HAP-1 (cell line): Measurements from ENCODE around the gene CACUL1.
A peak's percentile ranks its signal among the peaks of the same experiment; 100 is the strongest.
"Not testable (repeated sequence)": the region's sequence is repeated elsewhere in the genome, so short reads cannot be mapped to it uniquely, and the experiment has no call there.

Experiments used
- DNase-seq, 2 experiments: peaks; one replicate each; pipeline ENCODE4 v3.0.0-alpha.2; 2016 to 2020; ENCODE audit warnings: low spot score in 2 of 2
- H3K27me3 ChIP-seq: fragments of 250-450 bp; sonication (Bioruptor Pico); 2 replicates; pipeline ENCODE4 v1.5.1; 2020; ENCODE audit warnings: low read depth, mild to moderate bottlenecking, moderate library complexity
- H3K36me3 ChIP-seq: fragments of 250-450 bp; sonication (Bioruptor Pico); replicated peaks from 2 replicates; pipeline ENCODE4 v1.5.1; 2020; ENCODE audit warnings: mild to moderate bottlenecking
- H3K4me1 ChIP-seq: fragments of 250-450 bp; sonication (Bioruptor Pico); 2 replicates; pipeline ENCODE4 v1.5.1; 2020; ENCODE audit warnings: mild to moderate bottlenecking
- H3K4me3 ChIP-seq: fragments of 250-450 bp; sonication (Bioruptor Pico); 2 replicates; pipeline ENCODE4 v1.5.1; 2020; ENCODE audit warnings: mild to moderate bottlenecking, moderate library complexity
- H3K9me3 ChIP-seq: fragments of 250-450 bp; sonication (Bioruptor Pico); 2 replicates; pipeline ENCODE4 v1.5.1; 2020; ENCODE audit warnings: mild to moderate bottlenecking, moderate library complexity
- in situ Hi-C: fragments of 300-500 bp; cut with MboI; formaldehyde crosslinking; loops from 3 replicates; pipeline ENCODE4 v1.14.3; 2020; ENCODE audit warnings: low sequenced_read_pairs, inconsistent platforms, mixed read lengths

The CACUL1 gene

GRCh38 chr10:118645294-118645693, 109.5 kb downstream of the CACUL1 start:
- H3K27me3 ChIP-seq, H3K36me3 ChIP-seq, H3K4me3 ChIP-seq, in situ Hi-C loops, H3K9me3 ChIP-seq, H3K4me1 ChIP-seq, DNase-seq: not testable (repeated sequence)

- in situ Hi-C loops = no loop called here
- Histone ChIP-seq H3K36me3 (no peaks in the 10 kb centered on the region), H3K9me3 (no peaks in the 10 kb centered on the region)
Measured at GRCh38 chr10:118642228-118642627, 112.5 kb downstream of the CACUL1 start.

GRCh38 chr10:118638680-118639079, 116.1 kb downstream of the CACUL1 start:
- Histone ChIP-seq H3K4me1 (no peaks in the 10 kb centered on the region), H3K36me3 (no peaks in the 10 kb centered on the region), H3K4me3 (no peak overlapping the region), H3K27me3 (no peaks in the 10 kb centered on the region; the same call in 1 of the 2 replicates), H3K9me3 (no peaks in the 10 kb centered on the region)
- in situ Hi-C loops = no loop called here
- DNase-seq = no peak

More at GRCh38 chr10:118642228-118642627, 112.5 kb downstream of the CACUL1 start:
- no peaks in the 10 kb centered on the region for H3K4me1 ChIP-seq
- H3K27me3 ChIP-seq = no peaks in the 10 kb centered on the region; the same call in 1 of the 2 replicates
- no peak overlapping the region for H3K4me3 ChIP-seq
- DNase-seq = no peak

GRCh38 chr10:118635674-118636402, 118.9 kb downstream of the CACUL1 start:
- H3K27me3 ChIP-seq = no peaks in the 10 kb centered on the region; the same call in 1 of the 2 replicates
- in situ Hi-C loops = no loop called here

GRCh38 chr10:118633786-118634185, 121.0 kb downstream of the CACUL1 start:
- no peaks in the 10 kb centered on the region for H3K4me1 ChIP-seq
- no peak for DNase-seq
- no peaks in the 10 kb centered on the region for H3K36me3 ChIP-seq
- H3K4me3 ChIP-seq = no peak overlapping the region
- no peaks in the 10 kb centered on the region for H3K9me3 ChIP-seq
- no peaks in the 10 kb centered on the region for H3K27me3 ChIP-seq
- in situ Hi-C loops = no loop called here

More at GRCh38 chr10:118635674-118636402, 118.9 kb downstream of the CACUL1 start:
- DNase-seq = no peak
- Histone ChIP-seq H3K36me3 (no peaks in the 10 kb centered on the region), H3K9me3 (no peaks in the 10 kb centered on the region), H3K4me1 (no peaks in the 10 kb centered on the region), H3K4me3 (no peak overlapping the region)

GRCh38 chr10:118629211-118629610, 125.6 kb downstream of the CACUL1 start:
- Histone ChIP-seq H3K9me3 (no peaks in the 10 kb centered on the region), H3K27me3 (peaks cover 3% of the 10 kb centered on the region; the same call in 1 of the 2 replicates), H3K4me3 (no peak overlapping the region), H3K36me3 (no peaks in the 10 kb centered on the region), H3K4me1 (no peaks in the 10 kb centered on the region)
- no peak for DNase-seq
- in situ Hi-C loops = no loop called here

- H3K9me3 ChIP-seq = no peaks in the 10 kb centered on the region
- no peak overlapping the region for H3K4me3 ChIP-seq
- peaks cover 3% of the 10 kb centered on the region; the same call in 1 of the 2 replicates for H3K27me3 ChIP-seq
- no peaks in the 10 kb centered on the region for H3K4me1 ChIP-seq
- no peaks in the 10 kb centered on the region for H3K36me3 ChIP-seq
- no peak for DNase-seq
- in situ Hi-C loops = no loop called here
Measured at GRCh38 chr10:118628397-118628796, 126.4 kb downstream of the CACUL1 start.

- H3K27me3 ChIP-seq = peaks cover 3% of the 10 kb centered on the region; the same call in 1 of the 2 replicates
- H3K36me3 ChIP-seq = no peaks in the 10 kb centered on the region
- no peaks in the 10 kb centered on the region for H3K9me3 ChIP-seq
- DNase-seq = peak in 1 of 2 experiments; percentile 12
- H3K4me3 ChIP-seq = no peak overlapping the region
- H3K4me1 ChIP-seq = no peaks in the 10 kb centered on the region
- in situ Hi-C loops = no loop called here
Measured at GRCh38 chr10:118626953-118627352, 127.8 kb downstream of the CACUL1 start.
